Measurements from ENCODE around the gene NOX5. TPM values are rescaled to one million over a fixed set of nuclear protein-coding genes. Genes with fewer than 3 reads are reported as not detected.

NOX5 gene
- total RNA-seq, 4 donors from 2014 or later = 0.19 to 1.5 (median 0.46) TPM

DNA sequence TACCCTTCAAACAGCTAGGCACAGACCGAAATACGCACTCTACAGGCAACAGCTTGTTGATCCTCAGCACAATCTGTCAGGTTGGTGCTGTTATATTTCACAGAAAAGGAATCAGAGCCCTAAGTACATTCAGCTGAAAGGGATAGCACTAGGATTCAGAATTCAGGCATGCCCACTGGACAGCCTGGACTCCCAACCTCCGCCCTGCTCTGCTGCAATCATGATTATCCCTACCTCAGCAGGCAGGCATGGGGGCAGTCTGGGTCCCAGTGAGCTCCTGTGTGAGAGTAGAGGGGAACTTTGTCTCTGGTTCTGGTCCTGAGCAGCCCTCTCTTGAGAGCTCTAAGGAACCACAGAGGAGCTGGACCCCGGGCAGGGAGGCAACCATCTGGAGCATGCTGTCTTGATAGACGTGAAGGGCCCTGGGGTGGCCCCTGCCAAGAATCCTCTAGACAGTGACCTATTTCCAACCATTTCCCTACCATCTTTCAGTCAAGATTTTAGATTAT, 23.4 kb upstream of the NOX5 start:
- TF ChIP-seq, protein P1, sequence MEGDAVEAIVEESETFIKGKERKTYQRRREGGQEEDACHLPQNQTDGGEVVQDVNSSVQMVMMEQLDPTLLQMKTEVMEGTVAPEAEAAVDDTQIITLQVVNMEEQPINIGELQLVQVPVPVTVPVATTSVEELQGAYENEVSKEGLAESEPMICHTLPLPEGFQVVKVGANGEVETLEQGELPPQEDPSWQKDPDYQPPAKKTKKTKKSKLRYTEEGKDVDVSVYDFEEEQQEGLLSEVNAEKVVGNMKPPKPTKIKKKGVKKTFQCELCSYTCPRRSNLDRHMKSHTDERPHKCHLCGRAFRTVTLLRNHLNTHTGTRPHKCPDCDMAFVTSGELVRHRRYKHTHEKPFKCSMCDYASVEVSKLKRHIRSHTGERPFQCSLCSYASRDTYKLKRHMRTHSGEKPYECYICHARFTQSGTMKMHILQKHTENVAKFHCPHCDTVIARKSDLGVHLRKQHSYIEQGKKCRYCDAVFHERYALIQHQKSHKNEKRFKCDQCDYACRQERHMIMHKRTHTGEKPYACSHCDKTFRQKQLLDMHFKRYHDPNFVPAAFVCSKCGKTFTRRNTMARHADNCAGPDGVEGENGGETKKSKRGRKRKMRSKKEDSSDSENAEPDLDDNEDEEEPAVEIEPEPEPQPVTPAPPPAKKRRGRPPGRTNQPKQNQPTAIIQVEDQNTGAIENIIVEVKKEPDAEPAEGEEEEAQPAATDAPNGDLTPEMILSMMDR (IDR thresholded peaks at IDR 0.05) = no peak
- no peak for TF ChIP-seq POLR2A (IDR thresholded peaks at IDR 0.05)
- intact Hi-C loops (cut with DNase I) = no loop called here
- H3K27me3 ChIP-seq = peaks cover 0 to 33% (median 0%) of the 10 kb centered on the region in 4 donors
- H3K36me3 ChIP-seq = no peaks in the 10 kb centered on the region
- H3K27ac ChIP-seq = no peak overlapping the region
- H3K4me1 ChIP-seq = peaks cover 0 to 22% (median 9%) of the 10 kb centered on the region in 3 donors
- H3K9me3 ChIP-seq = no peaks in the 10 kb centered on the region
- no peak for DNase-seq
- 77% methylated on average over 5 of the region's 5 CpGs; no CpG with 5 or more reads in 1 of the 2 donors for WGBS, 2 donors
- H3K4me3 ChIP-seq = no peak overlapping the region

DNA sequence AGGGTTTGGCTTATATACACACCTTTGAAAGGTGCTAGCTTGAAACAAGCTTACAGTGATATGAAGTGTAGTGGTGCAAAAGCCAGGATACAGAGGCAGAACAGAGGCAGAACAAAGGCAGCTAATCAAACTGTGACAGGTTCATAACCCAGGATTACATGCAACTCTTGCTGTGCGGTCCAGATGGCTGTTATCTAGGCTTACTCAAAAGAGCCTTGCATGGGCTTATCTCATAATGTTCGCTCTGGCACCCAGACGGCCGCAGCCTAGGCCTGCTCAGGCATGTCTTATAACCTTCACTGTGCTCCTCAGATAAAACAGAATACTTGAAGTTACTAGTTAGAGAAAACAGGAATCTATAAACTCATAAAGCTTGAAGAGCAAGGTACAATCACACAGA, 22.8 kb upstream of the NOX5 start:
- Histone ChIP-seq H3K4me1 (peaks cover 0 to 22% (median 9%) of the 10 kb centered on the region in 3 donors), H3K27ac (no peak overlapping the region), H3K9me3 (no peaks in the 10 kb centered on the region), H3K4me3 (no peak overlapping the region), H3K27me3 (peaks cover 0 to 30% (median 0%) of the 10 kb centered on the region in 4 donors), H3K36me3 (no peaks in the 10 kb centered on the region)
- TF ChIP-seq POLR2A (IDR thresholded peaks at IDR 0.05) = no peak
- TF ChIP-seq, protein P1 (IDR thresholded peaks at IDR 0.05) = no peak
- 34 to 37% methylated on average over 4 of the region's 4 CpGs for WGBS, 2 donors
- intact Hi-C loops (cut with DNase I) = no loop called here
- no peak for DNase-seq

DNA sequence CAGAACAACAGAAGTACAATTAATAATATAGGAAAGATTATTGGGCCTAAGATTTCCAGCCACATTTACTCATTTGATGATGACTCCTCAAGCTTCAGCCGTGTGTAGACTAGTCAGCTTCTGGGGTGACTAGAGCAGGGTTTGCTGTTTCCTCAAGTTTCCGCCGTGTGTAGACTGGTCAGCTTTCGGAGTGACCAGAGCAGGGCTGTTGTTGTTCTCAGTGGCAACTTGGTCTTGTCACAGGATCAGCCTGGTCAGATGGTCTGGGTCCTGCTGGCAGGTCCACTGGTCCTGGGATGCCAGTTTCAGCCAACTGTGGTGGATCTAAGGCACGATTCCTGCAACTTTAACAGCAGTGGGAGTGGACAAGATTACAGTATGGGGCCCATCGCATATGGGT, 21.8 kb upstream of the NOX5 start:
- DNase-seq = no peak
- intact Hi-C loops (cut with DNase I) = no loop called here
- 91 to 92% methylated on average over 6 of the region's 6 CpGs for WGBS, 2 donors

DNA sequence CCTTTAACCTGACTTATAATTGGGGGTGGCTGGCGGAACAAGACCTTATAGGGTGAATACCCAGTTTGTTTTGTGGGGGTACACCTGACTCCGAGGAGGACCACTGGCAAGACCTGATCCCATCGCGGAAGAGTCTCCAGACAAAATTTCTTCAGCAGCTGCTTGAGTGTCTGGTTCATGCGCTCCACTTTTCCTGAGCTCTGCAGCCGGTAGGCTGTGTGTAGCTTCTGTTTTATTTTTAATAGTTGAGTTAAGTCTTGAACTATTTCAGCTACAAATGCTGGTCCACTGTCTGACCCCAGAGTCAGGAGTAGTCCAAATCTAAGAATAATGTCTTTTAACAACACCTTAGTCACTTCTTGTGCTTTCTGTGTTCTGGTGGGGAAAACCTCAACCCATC, 21.2 kb upstream of the NOX5 start:
- Histone ChIP-seq H3K36me3 (no peaks in the 10 kb centered on the region), H3K4me3 (no peak overlapping the region), H3K27me3 (peaks cover 0 to 16% (median 0%) of the 10 kb centered on the region in 4 donors), H3K4me1 (peaks cover 0 to 22% (median 9%) of the 10 kb centered on the region in 3 donors), H3K27ac (no peak overlapping the region), H3K9me3 (no peaks in the 10 kb centered on the region)
- TF ChIP-seq, protein P1 (IDR thresholded peaks at IDR 0.05) = no peak
- no peak for TF ChIP-seq POLR2A (IDR thresholded peaks at IDR 0.05)
- intact Hi-C loops (cut with DNase I) = no loop called here
- DNase-seq = no peak
- WGBS, 2 donors = 95 to 97% methylated on average over 4 to 6 of the region's 6 CpGs

More for the DNA sequence above, 21.8 kb upstream of the NOX5 start:
- no peak for TF ChIP-seq POLR2A (IDR thresholded peaks at IDR 0.05)
- TF ChIP-seq, protein P1 (IDR thresholded peaks at IDR 0.05) = no peak
- Histone ChIP-seq H3K27me3 (peaks cover 0 to 21% (median 0%) of the 10 kb centered on the region in 4 donors), H3K9me3 (no peaks in the 10 kb centered on the region), H3K4me3 (no peak overlapping the region), H3K4me1 (peaks cover 0 to 22% (median 9%) of the 10 kb centered on the region in 3 donors), H3K27ac (no peak overlapping the region), H3K36me3 (no peaks in the 10 kb centered on the region)

DNA sequence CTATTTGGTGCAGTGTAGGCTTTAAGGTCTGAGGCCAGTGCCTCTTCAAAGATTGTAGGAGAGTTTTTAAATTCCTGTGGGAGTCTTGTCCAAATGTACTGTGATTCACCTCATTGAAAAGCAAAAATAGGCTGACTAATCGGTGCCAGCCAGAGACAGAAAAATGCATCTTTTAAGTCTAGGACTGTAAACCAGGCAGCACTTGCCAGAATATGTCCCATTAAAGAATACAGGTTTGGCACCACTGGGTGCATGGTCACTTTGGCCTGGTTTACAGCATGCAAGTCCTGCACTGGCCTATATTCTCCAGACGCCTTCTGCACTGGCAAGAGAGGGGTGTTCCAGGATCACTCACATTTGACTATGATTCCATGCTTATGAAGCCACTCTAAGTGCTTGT, 20.3 kb upstream of the NOX5 start:
- DNase-seq = no peak

More for the DNA sequence above, 20.3 kb upstream of the NOX5 start:
- H3K27ac ChIP-seq = no peak overlapping the region
- 58 to 60% methylated on average over 2 of the region's 2 CpGs for WGBS, 2 donors
- no peak overlapping the region for H3K4me3 ChIP-seq
- intact Hi-C loops (cut with DNase I) = no loop called here
- peaks cover 0 to 8% (median 0%) of the 10 kb centered on the region in 4 donors for H3K27me3 ChIP-seq
- no peaks in the 10 kb centered on the region for H3K36me3 ChIP-seq
- peaks cover 0 to 22% (median 9%) of the 10 kb centered on the region in 3 donors for H3K4me1 ChIP-seq
- no peak for TF ChIP-seq POLR2A (IDR thresholded peaks at IDR 0.05)
- H3K9me3 ChIP-seq = no peaks in the 10 kb centered on the region

Data from esophagus squamous epithelium (tissue), 5 donors.